ENCODE results near the gene GGA2.
"Not testable (repeated sequence)": the region's sequence is repeated elsewhere in the genome, so short reads cannot be mapped to it uniquely, and the experiment has no call there.

GGA2 gene

GRCh38 chr16:23510164-23510914 lies at the start of gene GGA2:
TSS of gene GGA2 (minus strand) at chr16:23510494. CDS start at chr16:23510411, 83 bp downstream.
- Histone ChIP-seq H3K4me1 (ENCODE audit: insufficient read depth, low read length) (peaks cover 29% of the 10 kb centered on the region), H3K27me3 (ENCODE audit: insufficient read depth, low read length) (no peaks in the 10 kb centered on the region), H2AFZ (ENCODE audit: low read depth, low read length) (peak within 1 kb of the TSS; percentile 24), H3K9me3 (ENCODE audit: low read length) (no peaks in the 10 kb centered on the region), H3K36me3 (ENCODE audit: insufficient read depth, low read length) (peaks cover 3% of the 10 kb centered on the region), H3K4me3 (ENCODE audit: low read length) (peak within 1 kb of the TSS; percentile 94)

- Histone ChIP-seq H3K9me3 (ENCODE audit: low read length) (no peaks in the 10 kb centered on the region), H3K36me3 (ENCODE audit: insufficient read depth, low read length) (peaks cover 44% of the 10 kb centered on the region), H3K4me1 (ENCODE audit: insufficient read depth, low read length) (peaks cover 10% of the 10 kb centered on the region), H2AFZ (ENCODE audit: low read depth, low read length) (peak overlapping the region; percentile 66), H3K27me3 (ENCODE audit: insufficient read depth, low read length) (no peaks in the 10 kb centered on the region), H3K4me3 (ENCODE audit: low read length) (peak overlapping the region; percentile 77)
Observed at GRCh38 chr16:23557779-23558702, 47.7 kb upstream of the GGA2 start.

GRCh38 chr16:23556881-23557778 lies 46.8 kb upstream of the GGA2 start, which contains the start of the genes EARS2 and UBFD1:
TSS of gene EARS2 (minus strand) at chr16:23557350. CDS start at chr16:23557343, 7 bp downstream.
TSS of gene UBFD1 (plus strand) at chr16:23557727. CDS start at chr16:23557743, 16 bp downstream.
- Histone ChIP-seq H3K27me3 (ENCODE audit: insufficient read depth, low read length) (no peaks in the 10 kb centered on the region), H3K9me3 (ENCODE audit: low read length) (no peaks in the 10 kb centered on the region), H3K4me1 (ENCODE audit: insufficient read depth, low read length) (peaks cover 10% of the 10 kb centered on the region), H2AFZ (ENCODE audit: low read depth, low read length) (peak within 1 kb of the TSS; percentile 68), H3K4me3 (ENCODE audit: low read length) (peak within 1 kb of the TSS; percentile 77), H3K36me3 (ENCODE audit: insufficient read depth, low read length) (peaks cover 42% of the 10 kb centered on the region)

- H3K36me3 ChIP-seq (ENCODE audit: insufficient read depth, low read length), result peaks cover 37% of the 10 kb centered on the region
- H3K27me3 ChIP-seq (ENCODE audit: insufficient read depth, low read length), result no peaks in the 10 kb centered on the region
- no peak overlapping the region for H3K4me3 ChIP-seq (ENCODE audit: low read length)
Observed at GRCh38 chr16:23554536-23554935, 44.2 kb upstream of the GGA2 start.

GRCh38 chr16:23552161-23552560 lies 41.9 kb upstream of the GGA2 start:
- Histone ChIP-seq H3K9me3 (ENCODE audit: low read length) (no peaks in the 10 kb centered on the region), H3K4me1 (ENCODE audit: insufficient read depth, low read length) (peaks cover 5% of the 10 kb centered on the region)

More at GRCh38 chr16:23554536-23554935, 44.2 kb upstream of the GGA2 start:
- peaks cover 10% of the 10 kb centered on the region for H3K4me1 ChIP-seq (ENCODE audit: insufficient read depth, low read length)
- no peaks in the 10 kb centered on the region for H3K9me3 ChIP-seq (ENCODE audit: low read length)
- no peak overlapping the region for H2AFZ ChIP-seq (ENCODE audit: low read depth, low read length)

GRCh38 chr16:23549938-23550337 lies 39.6 kb upstream of the GGA2 start:
- H3K9me3 ChIP-seq (ENCODE audit: low read length), result no peaks in the 10 kb centered on the region
- peaks cover 68% of the 10 kb centered on the region for H3K36me3 ChIP-seq (ENCODE audit: insufficient read depth, low read length)
- no peaks in the 10 kb centered on the region for H3K27me3 ChIP-seq (ENCODE audit: insufficient read depth, low read length)
- no peaks in the 10 kb centered on the region for H3K4me1 ChIP-seq (ENCODE audit: insufficient read depth, low read length)
- no peak overlapping the region for H2AFZ ChIP-seq (ENCODE audit: low read depth, low read length)
- H3K4me3 ChIP-seq (ENCODE audit: low read length), result no peak overlapping the region

More at GRCh38 chr16:23552161-23552560, 41.9 kb upstream of the GGA2 start:
- Histone ChIP-seq H2AFZ (ENCODE audit: low read depth, low read length) (no peak overlapping the region), H3K4me3 (ENCODE audit: low read length) (no peak overlapping the region), H3K36me3 (ENCODE audit: insufficient read depth, low read length) (peaks cover 48% of the 10 kb centered on the region), H3K27me3 (ENCODE audit: insufficient read depth, low read length) (no peaks in the 10 kb centered on the region)

- Histone ChIP-seq H3K27me3 (ENCODE audit: insufficient read depth, low read length) (no peaks in the 10 kb centered on the region), H3K36me3 (ENCODE audit: insufficient read depth, low read length) (peaks cover 70% of the 10 kb centered on the region), H3K4me3 (ENCODE audit: low read length) (no peak overlapping the region), H3K9me3 (ENCODE audit: low read length) (no peaks in the 10 kb centered on the region), H2AFZ (ENCODE audit: low read depth, low read length) (no peak overlapping the region), H3K4me1 (ENCODE audit: insufficient read depth, low read length) (no peaks in the 10 kb centered on the region)
Observed at GRCh38 chr16:23544436-23544835, 34.1 kb upstream of the GGA2 start.

GRCh38 chr16:23540817-23541178 lies 30.5 kb upstream of the GGA2 start:
- not testable (repeated sequence) for H3K4me3 ChIP-seq (ENCODE audit: low read length); H3K27me3 ChIP-seq (ENCODE audit: insufficient read depth, low read length); H3K4me1 ChIP-seq (ENCODE audit: insufficient read depth, low read length); H3K9me3 ChIP-seq (ENCODE audit: low read length); H2AFZ ChIP-seq (ENCODE audit: low read depth, low read length)
- peaks cover 59% of the 10 kb centered on the region for H3K36me3 ChIP-seq (ENCODE audit: insufficient read depth, low read length)

- Histone ChIP-seq H3K27me3 (ENCODE audit: insufficient read depth, low read length) (no peaks in the 10 kb centered on the region), H3K9me3 (ENCODE audit: low read length) (no peaks in the 10 kb centered on the region), H3K4me3 (ENCODE audit: low read length) (no peak overlapping the region), H2AFZ (ENCODE audit: low read depth, low read length) (no peak overlapping the region), H3K4me1 (ENCODE audit: insufficient read depth, low read length) (no peaks in the 10 kb centered on the region), H3K36me3 (ENCODE audit: insufficient read depth, low read length) (peaks cover 59% of the 10 kb centered on the region)
Observed at GRCh38 chr16:23539984-23540816, 29.9 kb upstream of the GGA2 start.

GRCh38 chr16:23538919-23539278 lies 28.6 kb upstream of the GGA2 start:
- no peaks in the 10 kb centered on the region for H3K27me3 ChIP-seq (ENCODE audit: insufficient read depth, low read length)
- no peaks in the 10 kb centered on the region for H3K9me3 ChIP-seq (ENCODE audit: low read length)
- peaks cover 62% of the 10 kb centered on the region for H3K36me3 ChIP-seq (ENCODE audit: insufficient read depth, low read length)
- no peak overlapping the region for H2AFZ ChIP-seq (ENCODE audit: low read depth, low read length)
- H3K4me1 ChIP-seq (ENCODE audit: insufficient read depth, low read length), result no peaks in the 10 kb centered on the region
- H3K4me3 ChIP-seq (ENCODE audit: low read length), result no peak overlapping the region

GRCh38 chr16:23537390-23537789 lies 27.1 kb upstream of the GGA2 start:
- H3K4me1 ChIP-seq (ENCODE audit: insufficient read depth, low read length), result no peaks in the 10 kb centered on the region
- peaks cover 66% of the 10 kb centered on the region for H3K36me3 ChIP-seq (ENCODE audit: insufficient read depth, low read length)
- H3K4me3 ChIP-seq (ENCODE audit: low read length), result no peak overlapping the region
- no peak overlapping the region for H2AFZ ChIP-seq (ENCODE audit: low read depth, low read length)
- H3K9me3 ChIP-seq (ENCODE audit: low read length), result no peaks in the 10 kb centered on the region
- no peaks in the 10 kb centered on the region for H3K27me3 ChIP-seq (ENCODE audit: insufficient read depth, low read length)

GRCh38 chr16:23535901-23536300 lies 25.6 kb upstream of the GGA2 start:
- Histone ChIP-seq H3K4me1 (ENCODE audit: insufficient read depth, low read length) (no peaks in the 10 kb centered on the region), H3K36me3 (ENCODE audit: insufficient read depth, low read length) (peaks cover 65% of the 10 kb centered on the region), H2AFZ (ENCODE audit: low read depth, low read length) (no peak overlapping the region), H3K4me3 (ENCODE audit: low read length) (no peak overlapping the region), H3K27me3 (ENCODE audit: insufficient read depth, low read length) (no peaks in the 10 kb centered on the region), H3K9me3 (ENCODE audit: low read length) (no peaks in the 10 kb centered on the region)

All from neuron (in vitro differentiated cells).